ENCODE results near the gene CELF1.

Gene CELF1

GRCh38 chr11:47552566-47553405 lies at the start of gene CELF1:
Gene CELF1, minus strand, starts transcription at chr11:47553132. Its CDS starts 53,609 bp downstream, at chr11:47499523.
- DNase-seq: peak; percentile 92

- DNase-seq: no peak
Measured at GRCh38 chr11:47599902-47600301, 47.0 kb upstream of the CELF1 start.

GRCh38 chr11:47595967-47596366 lies 43.0 kb upstream of the CELF1 start:
- no peak for DNase-seq

GRCh38 chr11:47595029-47595428 lies 42.1 kb upstream of the CELF1 start:
- DNase-seq: no peak

- DNase-seq: no peak
Measured at GRCh38 chr11:47593934-47594855, 41.3 kb upstream of the CELF1 start, which contains the start of gene C1QTNF4. Gene C1QTNF4, minus strand, starts transcription at chr11:47594411. Its CDS starts 3,601 bp downstream, at chr11:47590810.

GRCh38 chr11:47593492-47593933 lies 40.6 kb upstream of the CELF1 start:
- no peak for DNase-seq

- no peak for DNase-seq
Measured at GRCh38 chr11:47592970-47593369, 40.0 kb upstream of the CELF1 start.

- no peak for DNase-seq
Measured at GRCh38 chr11:47592251-47592650, 39.3 kb upstream of the CELF1 start.

- DNase-seq: no peak
Measured at GRCh38 chr11:47591764-47592163, 38.8 kb upstream of the CELF1 start.

GRCh38 chr11:47589977-47590861 lies 37.3 kb upstream of the CELF1 start:
- no peak for DNase-seq

- DNase-seq: no peak
Measured at GRCh38 chr11:47589584-47589976, 36.6 kb upstream of the CELF1 start.

- no peak for DNase-seq
Measured at GRCh38 chr11:47589118-47589517, 36.2 kb upstream of the CELF1 start.

- no peak for DNase-seq
Measured at GRCh38 chr11:47587723-47588326, 34.9 kb upstream of the CELF1 start.

- DNase-seq: no peak
Measured at GRCh38 chr11:47587039-47587716, 34.2 kb upstream of the CELF1 start.

GRCh38 chr11:47586098-47586855 lies 33.3 kb upstream of the CELF1 start, which contains the start of gene FAM180B:
Gene FAM180B, plus strand, starts transcription at chr11:47586678. Its CDS starts 91 bp downstream, at chr11:47586769.
- no peak for DNase-seq

- no peak for DNase-seq
Measured at GRCh38 chr11:47583844-47584243, 30.9 kb upstream of the CELF1 start.

GRCh38 chr11:47578524-47579494 lies 25.9 kb upstream of the CELF1 start, which contains the start of the genes KBTBD4 and NDUFS3:
Gene KBTBD4, minus strand, starts transcription at chr11:47578970. Its CDS starts 19 bp downstream, at chr11:47578951.
Gene NDUFS3, plus strand, starts transcription at chr11:47579074. Its CDS starts 18 bp downstream, at chr11:47579092.
- peak; percentile 84 for DNase-seq

- no peak for DNase-seq
Measured at GRCh38 chr11:47577460-47578041, 24.6 kb upstream of the CELF1 start.

GRCh38 chr11:47573321-47573720 lies 20.4 kb upstream of the CELF1 start:
- DNase-seq: no peak
